ENCODE results near the gene PTPRF.

PTPRF gene

GRCh38 chr1:43604192-43604591 is 73.5 kb downstream of the PTPRF start:
- intact Hi-C loops (cut with DNase I; ENCODE audit: low total_unique reads), result no loop called here
- no peak overlapping the region for H3K27ac ChIP-seq
- H3K27me3 ChIP-seq, result no peaks in the 10 kb centered on the region
- H3K9me3 ChIP-seq, result no peaks in the 10 kb centered on the region
- no peak for DNase-seq
- H3K4me1 ChIP-seq, result no peaks in the 10 kb centered on the region
- no peak overlapping the region for H3K4me3 ChIP-seq
- peaks cover 8 to 96% (median 50%) of the 10 kb centered on the region in 3 donors for H3K36me3 ChIP-seq
- no peak for TF ChIP-seq CTCF (IDR thresholded peaks at IDR 0.05)

- DNase-seq, result no peak
- no peaks in the 10 kb centered on the region for H3K9me3 ChIP-seq
- peaks cover 8 to 98% (median 60%) of the 10 kb centered on the region in 3 donors for H3K36me3 ChIP-seq
- no peak for TF ChIP-seq CTCF (IDR thresholded peaks at IDR 0.05)
- H3K4me3 ChIP-seq, result no peak overlapping the region
- no peaks in the 10 kb centered on the region for H3K27me3 ChIP-seq
- intact Hi-C loops (cut with DNase I; ENCODE audit: low total_unique reads), result no loop called here
- no peak overlapping the region for H3K27ac ChIP-seq
- H3K4me1 ChIP-seq, result no peaks in the 10 kb centered on the region
These were observed 74.5 kb downstream of the PTPRF start for GRCh38 chr1:43605157-43605556.

GRCh38 chr1:43605766-43606165 is 75.1 kb downstream of the PTPRF start:
- intact Hi-C loops (cut with DNase I; ENCODE audit: low total_unique reads), result no loop called here
- H3K9me3 ChIP-seq, result no peaks in the 10 kb centered on the region
- H3K27ac ChIP-seq, result no peak overlapping the region
- peaks cover 8 to 98% (median 65%) of the 10 kb centered on the region in 3 donors for H3K36me3 ChIP-seq
- no peak for DNase-seq
- no peaks in the 10 kb centered on the region for H3K27me3 ChIP-seq
- H3K4me3 ChIP-seq, result no peak overlapping the region
- no peaks in the 10 kb centered on the region for H3K4me1 ChIP-seq
- TF ChIP-seq CTCF (IDR thresholded peaks at IDR 0.05), result no peak

GRCh38 chr1:43606624-43607023 is 75.9 kb downstream of the PTPRF start:
- DNase-seq, result no peak
- H3K9me3 ChIP-seq, result no peaks in the 10 kb centered on the region
- intact Hi-C loops (cut with DNase I; ENCODE audit: low total_unique reads), result no loop called here
- H3K4me1 ChIP-seq, result no peaks in the 10 kb centered on the region
- H3K4me3 ChIP-seq, result no peak overlapping the region
- H3K27me3 ChIP-seq, result no peaks in the 10 kb centered on the region
- H3K36me3 ChIP-seq, result peaks cover 8 to 98% (median 68%) of the 10 kb centered on the region in 3 donors
- H3K27ac ChIP-seq, result no peak overlapping the region
- TF ChIP-seq CTCF (IDR thresholded peaks at IDR 0.05), result no peak

- no peak overlapping the region for H3K27ac ChIP-seq
- H3K27me3 ChIP-seq, result no peaks in the 10 kb centered on the region
- no peak overlapping the region for H3K4me3 ChIP-seq
- peaks cover 8 to 100% (median 72%) of the 10 kb centered on the region in 3 donors for H3K36me3 ChIP-seq
- no peaks in the 10 kb centered on the region for H3K4me1 ChIP-seq
- no peak for TF ChIP-seq CTCF (IDR thresholded peaks at IDR 0.05)
- DNase-seq, result no peak
- intact Hi-C loops (cut with DNase I; ENCODE audit: low total_unique reads), result no loop called here
- H3K9me3 ChIP-seq, result no peaks in the 10 kb centered on the region
These were observed 78.1 kb downstream of the PTPRF start for GRCh38 chr1:43608827-43609226.

GRCh38 chr1:43610339-43610738 is 79.7 kb downstream of the PTPRF start:
- H3K9me3 ChIP-seq, result no peaks in the 10 kb centered on the region
- no peak overlapping the region for H3K27ac ChIP-seq
- TF ChIP-seq CTCF (IDR thresholded peaks at IDR 0.05), result no peak
- H3K4me1 ChIP-seq, result no peaks in the 10 kb centered on the region
- intact Hi-C loops (cut with DNase I; ENCODE audit: low total_unique reads), result no loop called here
- no peak overlapping the region for H3K4me3 ChIP-seq
- no peak for DNase-seq
- no peaks in the 10 kb centered on the region for H3K27me3 ChIP-seq
- H3K36me3 ChIP-seq, result peaks cover 8 to 100% (median 64%) of the 10 kb centered on the region in 3 donors

Measured in tibial artery (tissue), 4 donors.